ENCODE data around the gene CIPC.
A peak's percentile ranks its signal among the peaks of the same experiment; 100 is the strongest.

Gene CIPC

DNA sequence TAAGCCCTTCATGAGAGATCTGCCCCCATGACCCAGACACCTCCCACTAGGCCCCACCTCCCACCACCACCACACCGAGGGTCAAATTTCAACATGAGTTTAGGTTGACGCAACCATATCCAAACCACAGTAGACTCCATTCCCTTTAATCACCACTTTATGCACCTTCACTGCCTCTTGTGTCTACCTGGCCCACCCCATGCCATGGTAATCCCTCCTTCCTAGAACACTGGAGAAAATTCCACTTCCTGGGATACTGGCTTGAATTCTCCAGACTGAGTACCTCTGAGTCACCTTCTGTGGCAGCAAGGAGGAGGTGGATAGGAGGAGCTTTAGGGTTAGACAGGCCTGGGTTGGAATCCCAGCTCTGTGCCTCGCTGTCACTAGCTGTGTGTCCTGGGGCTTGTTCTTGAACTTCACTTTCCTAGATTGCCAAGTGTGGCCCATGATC, 26.1 kb upstream of the CIPC start:
- no peak for DNase-seq (ENCODE audit: low read depth in 2 of 2)

DNA sequence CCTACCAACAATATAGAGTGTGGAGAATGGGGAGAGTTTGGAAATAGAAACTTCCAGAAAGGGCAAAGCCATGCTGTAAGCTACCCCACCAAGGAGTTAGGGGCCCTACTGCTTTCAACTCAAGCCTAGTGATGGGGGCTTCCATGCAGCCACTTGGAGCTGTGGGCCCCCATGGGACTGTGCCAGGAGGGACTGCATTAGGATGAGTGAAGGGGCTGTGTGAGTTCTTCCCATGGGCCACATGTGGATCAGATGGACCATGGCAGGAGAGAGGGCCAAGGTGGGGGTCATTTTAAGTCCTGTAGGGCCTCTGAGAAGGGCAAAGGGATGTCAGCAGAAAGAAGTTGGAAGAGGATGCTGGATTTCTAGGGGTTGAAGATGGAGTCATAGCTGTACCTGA, 23.1 kb upstream of the CIPC start:
- no peak for DNase-seq (ENCODE audit: low read depth in 2 of 2)

DNA sequence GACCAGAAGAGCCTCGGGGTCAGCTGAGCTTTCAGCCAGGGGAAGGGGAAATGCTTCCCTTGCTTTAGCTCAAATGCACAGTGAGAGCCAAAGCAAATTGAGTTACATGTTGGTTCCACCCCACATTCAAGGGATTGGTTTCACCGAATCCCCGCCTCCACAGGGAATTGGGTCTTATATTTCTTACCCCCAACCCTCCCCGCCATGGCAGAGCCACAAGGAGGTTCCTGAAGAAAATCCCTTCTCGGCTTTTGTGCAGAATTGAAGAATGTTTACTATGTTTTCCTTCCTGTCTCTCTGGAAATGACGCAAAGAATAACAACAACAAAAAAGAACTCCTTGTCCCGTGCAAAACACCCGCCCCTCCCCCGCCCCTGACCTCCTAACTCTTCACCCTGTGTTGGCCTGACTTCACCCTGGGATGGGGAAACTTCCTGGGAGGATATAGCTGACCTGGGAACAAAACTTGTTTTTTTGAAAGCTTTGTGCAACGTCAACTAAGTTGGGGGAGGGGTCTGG, 21.9 kb upstream of the CIPC start:
- no peak for DNase-seq (ENCODE audit: low read depth in 2 of 2)

DNA sequence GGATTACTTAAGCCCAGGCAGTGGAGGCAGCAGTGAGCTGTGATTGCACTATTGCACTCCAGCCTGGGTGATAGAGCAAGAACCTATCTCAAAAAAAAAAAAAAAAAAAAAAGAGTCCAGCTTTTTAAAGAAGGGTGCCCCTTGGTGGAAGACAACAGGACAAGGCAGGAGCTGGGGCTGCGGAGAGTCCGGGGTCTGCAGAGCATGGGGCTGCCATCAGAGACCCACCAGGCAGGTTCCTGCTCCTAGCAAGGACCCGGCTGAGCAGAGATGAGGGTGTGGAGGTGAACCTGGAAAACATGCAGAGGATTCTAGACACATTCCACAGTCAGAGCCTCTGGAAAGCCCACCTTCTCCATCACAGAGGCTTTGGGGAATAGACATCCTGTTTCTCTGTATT, 21.0 kb upstream of the CIPC start:
- DNase-seq (ENCODE audit: low read depth in 2 of 2): no peak

GRCh38 chr14:77082356-77082755, 15.7 kb upstream of the CIPC start:
- no peak for DNase-seq (ENCODE audit: low read depth in 2 of 2)

DNA sequence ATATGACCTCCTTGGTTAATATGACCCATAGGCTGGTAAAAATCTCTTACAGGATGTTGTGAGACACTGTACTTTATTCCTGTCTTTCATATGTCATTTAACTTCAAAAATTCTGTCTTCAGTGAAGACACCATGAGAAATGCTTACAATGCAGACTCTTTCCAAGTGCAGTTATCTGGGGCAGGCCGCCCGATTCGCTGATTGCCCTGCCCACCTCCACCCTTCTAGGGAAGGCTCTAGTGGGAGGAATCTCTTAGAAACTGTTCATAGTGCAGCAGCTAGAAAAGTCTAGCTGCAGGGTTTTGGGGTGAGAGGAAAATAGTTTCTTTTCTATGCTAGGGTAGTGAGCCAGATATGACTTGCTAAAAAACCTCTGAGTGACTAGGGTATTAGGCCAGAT, 15.0 kb upstream of the CIPC start:
- no peak for DNase-seq (ENCODE audit: low read depth in 2 of 2)

GRCh38 chr14:77084985-77085384, 13.1 kb upstream of the CIPC start:
- no peak for DNase-seq (ENCODE audit: low read depth in 2 of 2)

GRCh38 chr14:77085538-77085937, 12.5 kb upstream of the CIPC start:
- no peak for DNase-seq (ENCODE audit: low read depth in 2 of 2)

DNA sequence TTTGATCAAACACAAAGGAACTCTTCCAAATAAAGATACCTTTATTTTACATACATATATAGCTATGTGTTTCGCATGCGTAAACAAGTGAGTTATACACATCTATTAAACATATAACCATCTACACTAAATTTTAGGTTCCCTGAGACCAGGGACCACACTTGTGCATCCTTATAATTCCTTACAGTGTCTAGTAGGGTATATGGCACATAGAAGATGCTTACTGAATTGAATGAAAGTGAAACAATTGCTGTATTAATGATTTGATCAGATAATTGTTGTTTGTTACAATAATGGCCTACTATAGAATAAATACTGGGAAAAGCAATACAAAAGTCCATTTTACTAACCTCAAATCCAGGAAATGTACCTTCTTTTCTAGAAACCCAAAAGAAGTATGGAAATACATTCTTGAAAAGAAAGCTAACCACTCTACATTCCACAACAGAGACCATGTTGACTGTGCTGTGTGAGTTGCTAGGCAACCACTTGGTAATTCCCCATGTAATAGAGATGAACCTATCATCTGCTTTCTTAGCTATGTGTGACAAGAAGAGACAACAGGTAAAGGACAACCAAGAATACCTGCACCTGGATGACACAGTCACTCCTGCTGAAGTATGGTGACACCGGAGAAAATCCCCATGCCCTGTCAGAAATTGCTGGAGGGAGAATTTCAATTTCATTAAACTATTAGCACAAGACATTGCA, 11.9 kb upstream of the CIPC start:
- DNase-seq (ENCODE audit: low read depth in 2 of 2): no peak

GRCh38 chr14:77086951-77087350, 11.1 kb upstream of the CIPC start:
- DNase-seq (ENCODE audit: low read depth in 2 of 2): no peak

- DNase-seq (ENCODE audit: low read depth in 2 of 2): no peak
Measured at GRCh38 chr14:77087631-77088030, 10.4 kb upstream of the CIPC start.

- no peak for DNase-seq (ENCODE audit: low read depth in 2 of 2)
Measured at GRCh38 chr14:77088219-77088618, 9.8 kb upstream of the CIPC start.

- DNase-seq (ENCODE audit: low read depth in 2 of 2): no peak
Measured at GRCh38 chr14:77088645-77089044, 9.4 kb upstream of the CIPC start.

- no peak for DNase-seq (ENCODE audit: low read depth in 2 of 2)
Measured at GRCh38 chr14:77091518-77091917, 6.5 kb upstream of the CIPC start.

GRCh38 chr14:77092676-77093075, 5.4 kb upstream of the CIPC start:
- DNase-seq (ENCODE audit: low read depth in 2 of 2): no peak

DNA sequence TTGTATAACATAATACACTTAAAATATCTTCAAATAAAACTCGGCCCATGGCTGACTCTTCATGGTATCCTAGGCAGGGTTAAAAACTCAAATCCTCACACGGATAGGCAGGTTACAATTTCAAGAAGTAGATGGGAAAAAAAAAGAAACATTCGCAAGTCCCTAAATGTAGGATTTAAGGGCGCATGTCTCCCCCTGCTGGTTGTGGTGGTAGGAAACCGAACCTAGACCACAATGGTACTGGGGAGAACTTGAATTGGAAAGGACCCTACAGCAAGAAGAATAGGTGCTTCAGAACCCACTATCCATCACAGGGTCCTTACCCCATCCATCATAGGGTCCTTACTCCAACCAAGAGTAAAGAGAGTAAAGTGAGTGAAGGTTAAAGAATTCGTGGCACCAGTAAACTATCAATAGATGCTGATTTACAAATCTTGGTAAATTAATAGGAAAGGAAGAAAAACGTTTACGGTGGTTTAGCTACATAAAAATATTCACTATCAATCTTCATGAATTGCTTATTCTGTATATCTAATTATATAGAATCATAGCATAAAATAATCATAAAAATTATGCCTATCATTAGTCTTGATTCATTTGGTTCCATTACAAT, 3.3 kb upstream of the CIPC start:
- peak; percentile 67 to 70 for DNase-seq (ENCODE audit: low read depth in 2 of 2)

DNA sequence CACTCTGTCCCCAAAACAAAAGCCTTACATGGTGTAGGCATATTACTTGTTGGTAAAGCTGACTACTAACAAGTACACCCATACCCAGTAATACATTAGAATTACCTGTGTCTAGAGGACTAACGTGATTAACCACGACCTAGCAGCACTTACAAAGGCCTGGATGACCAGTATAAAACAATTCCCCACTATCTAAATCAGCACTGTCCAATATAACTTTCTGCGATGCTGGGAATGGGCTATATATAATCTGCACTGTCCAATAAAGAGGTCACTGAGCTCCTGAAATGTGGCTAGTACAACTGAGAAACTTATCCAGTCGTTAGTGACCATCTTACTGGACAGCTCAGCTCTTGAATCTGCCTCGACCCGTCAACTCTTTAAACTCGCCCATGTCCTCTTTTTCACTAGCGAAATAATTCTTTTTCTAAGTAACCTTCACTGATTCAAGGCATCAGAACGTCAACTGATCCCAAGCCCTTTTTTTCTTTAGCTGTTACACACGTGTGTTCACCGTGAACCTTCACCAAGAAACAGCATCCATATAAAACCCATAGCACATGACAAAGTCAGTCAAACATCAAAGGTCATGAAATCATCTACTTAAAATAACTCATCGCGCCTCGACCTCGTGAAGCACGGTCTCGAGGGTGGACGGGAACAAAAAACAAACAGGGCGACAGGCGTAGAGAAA, 905 bp upstream of the CIPC start:
- DNase-seq (ENCODE audit: low read depth in 2 of 2): no peak

DNA sequence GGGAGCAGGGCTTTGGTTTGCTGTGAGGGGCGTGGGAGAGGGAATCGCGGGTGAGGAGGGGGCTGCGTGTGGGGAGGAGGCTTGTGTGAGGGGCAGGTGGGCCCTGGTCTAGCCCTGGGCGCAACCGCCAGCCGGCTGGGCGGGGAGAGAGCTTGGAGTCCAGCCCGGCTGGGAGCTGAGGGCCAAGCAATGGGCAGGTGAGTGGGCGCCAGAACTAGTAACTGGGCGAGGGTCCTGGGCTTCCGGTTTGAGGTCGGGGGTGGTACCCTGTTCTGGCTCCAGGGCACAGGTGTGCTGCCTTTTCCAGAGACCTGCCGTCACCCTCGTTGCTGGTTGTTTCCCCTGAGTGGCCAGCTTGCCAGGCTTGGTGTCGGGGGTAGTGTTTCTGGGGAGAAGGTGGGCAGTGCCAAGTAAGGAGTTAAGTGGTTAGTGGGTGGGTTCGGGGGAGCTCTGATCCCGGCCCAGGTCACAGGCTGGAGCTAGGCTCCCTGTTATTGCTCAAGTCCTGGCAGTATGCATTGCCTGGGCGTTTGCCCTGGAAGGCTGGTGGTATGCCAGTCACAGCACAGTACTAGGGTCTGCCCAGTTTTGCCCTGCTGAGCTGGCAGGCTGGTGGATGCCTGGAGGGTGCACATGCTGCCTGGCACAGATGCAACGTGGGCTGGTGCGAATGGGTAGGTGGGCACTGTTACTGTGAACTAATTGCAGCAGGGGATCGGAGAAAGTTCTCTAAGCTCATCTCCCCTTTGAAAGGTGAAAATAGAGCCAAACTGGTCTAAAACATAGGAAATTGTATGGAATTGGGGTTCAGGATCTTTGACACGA, 683 bp downstream of the CIPC start:
- no peak for DNase-seq (ENCODE audit: low read depth in 2 of 2)

GRCh38 chr14:77099425-77100167, 1.5 kb downstream of the CIPC start:
- no peak for DNase-seq (ENCODE audit: low read depth in 2 of 2)

GRCh38 chr14:77100961-77101360, 2.9 kb downstream of the CIPC start:
- DNase-seq (ENCODE audit: low read depth in 2 of 2): no peak

DNA sequence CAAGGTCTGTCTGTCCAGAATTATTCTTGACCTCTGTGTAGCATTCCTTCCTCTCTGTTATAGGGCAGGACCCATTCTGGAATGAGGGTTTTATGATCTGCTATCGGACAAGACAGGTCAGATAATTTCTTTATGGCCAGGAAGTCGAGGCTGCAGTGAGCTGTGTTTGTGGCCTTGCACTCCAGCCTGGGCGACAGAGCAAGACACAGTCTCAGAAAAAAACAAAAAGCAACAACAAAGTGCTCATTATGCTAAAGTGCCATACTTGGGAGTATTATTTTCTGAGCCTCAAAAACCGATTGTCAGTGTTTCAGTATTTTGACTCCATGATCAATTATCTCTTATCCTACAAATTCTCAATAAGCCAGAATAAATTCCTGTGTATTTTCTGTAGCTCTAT, 4.1 kb downstream of the CIPC start:
- no peak for DNase-seq (ENCODE audit: low read depth in 2 of 2)

Measured in activated CD4-positive, alpha-beta T cell treated with anti-CD3 and anti-CD28 coated beads for 24 hours (primary cell).